Stimulated activated CD8-positive, alpha-beta memory T cell treated with anti-CD3 and anti-CD28 coated beads, Interleukin-15, amount 100 ng/mL, for 4 hours (primary cell): ENCODE results near the gene WDR27.

Experiments used
- DNase-seq, 2 donors: peaks; one replicate each; pipeline ENCODE4 v3.0.0-alpha.2; 2020; ENCODE audit warnings: low read depth in 2 of 2

WDR27 gene

DNA sequence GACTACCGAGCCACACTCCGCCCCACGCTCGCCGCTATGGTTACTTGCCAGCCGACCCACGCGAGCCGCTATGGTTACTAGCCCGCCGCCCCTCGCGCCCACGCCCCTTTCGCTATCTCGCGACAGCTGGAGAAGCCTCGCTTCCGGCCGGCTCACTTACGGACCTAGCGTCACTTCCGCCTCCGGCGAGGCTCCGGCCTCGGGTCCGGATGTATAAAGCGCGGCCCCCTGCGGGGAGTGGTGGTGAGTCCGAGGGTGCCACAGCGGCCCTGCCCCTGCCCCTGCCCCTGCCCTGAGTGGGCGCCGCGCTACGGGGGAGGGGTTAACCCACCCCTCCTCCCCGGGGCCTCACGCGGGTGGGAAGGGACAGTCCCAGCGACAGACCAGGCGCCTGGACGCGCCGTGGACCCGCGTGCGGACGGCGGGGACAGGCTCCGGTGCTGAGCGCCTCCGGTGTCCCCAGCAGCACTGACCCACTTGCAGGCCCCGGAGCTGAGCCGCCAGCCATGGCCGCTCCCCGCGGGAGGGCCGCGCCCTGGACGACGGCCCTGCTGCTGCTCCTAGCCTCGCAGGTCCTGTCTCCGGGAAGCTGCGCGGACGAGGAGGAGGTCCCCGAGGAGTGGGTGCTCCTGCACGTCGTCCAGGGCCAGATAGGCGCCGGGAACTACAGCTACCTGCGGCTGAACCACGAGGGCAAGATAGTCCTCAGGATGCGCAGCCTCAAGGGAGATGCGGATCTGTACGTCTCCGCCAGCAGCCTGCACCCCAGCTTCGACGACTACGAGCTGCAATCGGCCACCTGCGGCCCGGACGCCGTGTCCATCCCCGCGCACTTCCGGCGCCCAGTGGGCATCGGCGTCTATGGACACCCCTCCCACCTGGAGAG, at the start of gene WDR27, which contains the start of gene C6orf120:
TSS of gene WDR27 (minus strand) at position 76 of the 886 bp plus-strand sequence. CDS start 13,024 bp downstream, outside the sequence.
TSS of gene C6orf120 (plus strand) at position 173 of the 886 bp plus-strand sequence. CDS start at position 507, 334 bp downstream.
- DNase-seq = peak; percentile 99

DNA sequence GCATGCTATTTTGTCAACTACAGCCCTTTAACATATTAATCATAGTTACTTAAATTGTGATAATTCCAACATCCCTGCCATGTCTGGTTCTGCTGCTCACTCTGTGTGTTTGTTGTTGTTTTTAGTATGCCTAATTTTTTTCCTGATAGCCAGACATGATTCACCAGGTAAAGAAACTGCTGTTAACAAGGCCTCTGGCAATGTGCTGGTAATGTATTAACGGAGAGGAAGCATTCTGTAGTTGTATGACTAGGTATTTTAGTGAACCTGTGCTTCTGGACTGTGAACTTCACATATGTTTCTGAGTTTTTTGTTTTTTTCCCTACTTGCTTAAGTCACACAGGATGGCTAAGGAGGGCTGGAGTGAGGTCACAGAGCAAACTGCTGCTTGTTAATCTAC, 44.7 kb upstream of the WDR27 start:
- no peak for DNase-seq

DNA sequence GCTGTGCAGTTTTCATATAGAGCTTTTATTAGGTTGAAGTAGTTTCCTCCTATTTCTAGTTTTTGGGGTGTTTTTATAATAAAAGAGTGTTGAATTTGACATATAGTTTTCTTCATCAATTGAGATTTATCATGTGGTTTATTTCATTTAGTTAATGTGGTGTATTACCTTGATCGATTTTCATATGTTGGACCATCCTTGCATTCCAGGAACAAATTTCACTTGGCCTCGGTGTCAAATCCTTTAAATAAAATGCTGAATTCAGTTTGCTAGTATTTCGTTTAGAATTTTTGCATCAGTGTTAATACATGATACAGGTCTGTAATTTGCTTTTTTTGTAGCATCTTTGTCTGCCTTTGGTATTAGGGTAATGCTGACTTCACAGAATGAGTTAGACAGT, 43.6 kb upstream of the WDR27 start:
- DNase-seq = no peak

DNA sequence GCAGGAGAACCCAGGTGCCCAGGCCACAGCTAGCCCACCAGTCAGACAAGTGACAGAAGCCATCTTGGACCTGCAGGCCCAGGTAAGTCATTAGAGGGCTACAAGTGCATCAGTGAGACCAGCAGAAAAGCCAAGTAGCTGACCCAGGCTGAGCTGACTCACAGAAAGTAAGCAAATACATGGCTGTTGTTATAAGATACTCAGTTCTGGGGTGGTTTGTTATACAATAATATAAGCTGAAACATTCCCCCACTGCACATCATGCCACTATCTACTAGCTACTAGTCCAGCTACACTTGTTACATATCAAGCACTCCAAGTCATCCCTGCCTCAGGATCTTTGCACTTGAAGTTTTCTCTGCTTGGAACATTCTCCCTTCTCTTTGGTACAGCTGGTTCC, 39.5 kb upstream of the WDR27 start:
- DNase-seq = no peak

DNA sequence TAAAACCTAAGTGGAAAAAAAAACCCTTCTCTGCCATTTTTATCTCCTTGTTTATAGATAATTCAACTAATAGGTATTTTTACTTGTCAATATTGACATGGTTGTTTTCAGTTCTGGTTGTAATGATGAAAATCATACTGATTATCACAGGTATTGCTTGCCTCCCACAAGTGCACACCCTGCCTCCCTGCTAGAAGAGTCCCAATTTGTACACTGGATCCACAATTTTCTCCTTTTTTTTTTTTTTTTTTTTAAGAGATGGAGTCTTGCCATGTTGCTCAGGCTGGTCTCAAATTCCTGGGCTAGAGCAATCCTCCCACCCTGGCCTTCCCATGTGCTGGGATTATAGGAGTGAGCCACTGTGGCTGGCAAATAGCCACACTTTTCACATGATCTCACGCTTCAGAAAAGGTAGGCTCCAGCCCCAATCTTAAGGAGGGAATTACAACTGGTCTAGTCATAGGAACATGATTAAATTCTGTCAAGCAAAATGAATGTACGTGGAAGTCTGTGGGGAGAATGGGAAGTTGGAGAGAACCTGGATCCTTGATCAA, 37.2 kb upstream of the WDR27 start:
- no peak for DNase-seq

DNA sequence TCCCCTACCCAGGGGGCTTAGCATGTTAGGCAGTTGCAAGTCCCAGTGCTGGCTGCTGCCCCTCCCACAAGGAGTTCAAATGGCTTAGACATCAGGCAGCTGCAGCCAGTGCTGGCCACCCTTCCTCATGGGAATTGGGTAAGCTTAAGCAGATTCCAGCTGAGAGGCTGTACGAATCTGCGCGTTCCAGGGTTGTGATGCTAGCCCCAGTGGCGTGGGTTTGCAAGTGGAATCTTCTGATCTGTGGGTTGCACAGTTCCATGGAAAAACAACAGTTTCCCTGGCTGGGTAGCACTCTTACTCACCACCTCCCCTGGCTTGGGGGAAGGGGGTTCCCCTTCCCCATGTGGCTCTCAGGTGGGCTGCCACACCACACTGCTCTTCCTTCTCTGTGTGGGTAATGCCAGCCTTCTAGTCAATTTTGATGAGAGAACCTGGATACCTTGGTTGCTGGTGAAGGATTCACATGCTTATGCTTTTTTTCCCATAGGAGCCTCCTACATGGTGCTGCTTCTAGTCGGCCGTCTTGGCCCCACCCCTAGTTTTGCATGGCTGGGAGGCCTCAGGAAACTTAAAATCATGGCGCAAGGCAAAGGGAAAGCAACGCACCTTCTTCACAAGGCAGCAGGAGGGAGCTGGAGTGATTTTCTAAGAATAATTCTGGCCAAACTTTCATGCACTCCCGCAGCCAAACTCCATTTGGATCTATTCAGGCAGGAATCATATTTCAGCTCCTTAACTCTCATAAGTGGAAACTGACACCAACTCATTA, 36.6 kb upstream of the WDR27 start:
- DNase-seq = no peak

DNA sequence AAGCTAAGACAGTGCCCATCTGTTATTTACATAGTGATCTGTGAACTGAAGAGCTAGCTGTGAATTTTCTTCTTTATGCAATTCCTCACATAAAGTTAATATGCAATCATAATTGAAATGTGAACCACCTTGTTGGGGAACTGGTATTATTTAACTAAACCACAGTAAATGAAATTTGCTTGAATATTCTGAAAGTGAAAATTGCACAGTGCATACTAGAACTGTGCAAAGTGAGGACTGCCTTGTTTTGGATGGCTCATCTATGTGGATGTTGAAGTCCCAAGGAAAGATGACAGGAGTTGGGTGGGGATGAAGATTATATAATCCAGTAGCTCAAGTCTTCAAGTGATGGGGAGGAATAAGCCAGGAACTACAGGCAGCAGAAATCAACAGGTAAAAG, 28.1 kb upstream of the WDR27 start:
- no peak for DNase-seq

DNA sequence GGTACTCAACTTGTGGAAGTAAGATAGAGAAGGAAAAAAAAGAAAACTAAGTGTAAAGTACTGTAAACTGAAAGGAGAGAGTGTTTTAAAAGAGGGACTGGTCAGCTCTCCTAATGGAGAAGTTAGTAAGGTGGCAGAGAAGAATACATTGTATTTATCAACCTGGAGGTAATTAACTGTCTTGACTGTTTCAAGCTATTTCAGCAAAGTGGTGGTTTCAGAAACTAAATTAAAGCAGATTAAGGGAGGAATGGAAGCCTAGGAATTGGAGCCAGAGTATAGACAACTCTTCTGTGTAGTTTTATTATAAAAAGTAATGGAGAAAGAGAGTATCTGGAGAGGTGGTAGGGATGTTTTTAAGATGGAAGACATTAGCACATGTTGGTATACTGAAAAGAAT, 25.1 kb upstream of the WDR27 start:
- no peak for DNase-seq

DNA sequence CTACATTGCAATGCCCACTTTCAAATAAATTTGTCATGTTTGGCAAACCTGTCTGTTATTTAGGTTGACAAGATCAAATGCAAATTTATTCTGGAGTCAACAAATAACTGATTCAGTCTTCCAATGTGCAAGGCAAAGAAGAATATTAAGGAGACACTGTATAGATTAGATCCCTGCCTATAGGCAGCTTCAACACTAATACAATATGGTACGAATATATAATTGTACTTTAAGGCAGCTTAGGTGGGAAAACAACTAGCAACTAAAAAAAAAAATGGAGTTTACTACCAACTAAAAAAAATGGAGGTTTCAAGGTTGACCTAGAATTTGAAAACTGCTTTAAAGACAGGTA, 24.2 kb upstream of the WDR27 start:
- no peak for DNase-seq

DNA sequence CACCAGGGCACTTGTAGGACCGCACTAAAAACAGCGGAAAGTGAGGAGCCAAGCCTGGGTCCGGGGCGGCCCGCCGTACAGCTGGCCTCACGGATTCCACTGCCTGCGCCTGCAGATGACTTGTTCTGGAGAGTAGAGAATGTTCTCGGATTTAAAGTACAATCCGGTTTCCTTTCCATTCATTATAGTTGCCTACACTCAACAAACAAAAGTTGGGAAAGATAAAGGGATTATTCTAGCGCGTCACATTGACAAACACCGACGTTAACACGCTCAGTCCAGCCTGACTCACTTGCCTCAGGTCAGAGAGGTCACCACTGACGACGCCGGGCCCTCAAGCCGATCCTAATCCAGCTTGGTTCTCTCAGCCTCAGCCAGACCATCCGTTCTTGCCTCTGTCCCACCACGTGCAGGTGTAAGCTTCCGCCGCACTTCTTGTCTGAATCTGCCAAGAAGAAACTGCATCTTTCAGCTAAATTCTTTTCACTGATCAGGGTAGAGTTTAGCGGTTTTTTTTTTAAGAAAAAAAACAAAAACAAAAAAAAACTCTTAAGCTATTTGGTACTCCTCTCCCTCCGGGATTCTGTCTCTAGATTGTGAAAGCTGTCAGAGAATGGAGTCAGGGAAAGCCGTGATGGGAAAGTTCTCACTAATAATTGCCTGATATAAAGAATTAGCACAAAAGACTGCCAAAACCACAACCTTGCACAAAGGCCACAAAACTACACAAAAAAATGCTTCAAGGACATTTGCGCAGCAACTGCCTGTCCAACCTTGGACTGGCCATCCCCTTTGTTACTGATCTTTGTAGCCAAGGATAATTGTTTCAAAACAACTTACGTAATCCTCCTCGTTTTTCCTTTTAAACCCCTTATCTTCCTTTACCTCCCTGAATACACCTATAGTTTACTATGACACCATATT, 23.6 kb upstream of the WDR27 start:
- no peak for DNase-seq

DNA sequence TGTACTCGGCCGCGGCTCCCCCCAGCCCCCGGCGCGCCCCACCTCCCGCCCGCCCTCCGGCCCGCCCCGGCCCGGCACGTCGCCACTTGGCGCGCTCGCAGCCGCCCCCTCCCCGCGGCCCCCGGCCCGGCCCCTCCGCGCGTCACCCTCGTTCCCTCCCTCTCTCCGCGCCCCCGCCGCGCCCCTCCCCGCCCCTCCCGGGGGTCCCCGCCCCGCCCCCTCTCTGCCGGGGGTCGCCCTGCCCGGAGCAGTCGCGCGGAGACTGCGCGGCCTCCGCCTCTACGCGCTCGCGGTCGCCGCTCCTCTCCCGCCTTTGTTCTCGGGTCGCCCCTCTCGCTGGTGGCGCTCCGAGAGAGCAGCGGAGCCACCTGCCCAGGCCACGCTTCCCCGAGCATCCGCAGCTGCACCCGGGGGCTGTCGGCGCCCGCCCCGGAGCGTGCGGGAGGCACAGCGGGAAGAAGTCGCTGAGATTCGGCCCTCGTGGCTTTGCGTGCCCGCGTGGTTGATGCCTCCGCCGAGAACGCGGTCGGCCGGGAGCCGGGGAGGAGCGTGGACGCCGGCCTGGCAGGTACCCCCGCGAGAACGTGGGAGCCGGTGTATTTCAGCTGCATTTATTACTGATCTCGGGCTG, 22.8 kb upstream of the WDR27 start, which contains the start of gene PHF10:
TSS of gene PHF10 (minus strand) at position 7 of the 631 bp plus-strand sequence. CDS start 569 bp downstream, outside the sequence.
- peak; percentile 36 to 64 for DNase-seq

DNA sequence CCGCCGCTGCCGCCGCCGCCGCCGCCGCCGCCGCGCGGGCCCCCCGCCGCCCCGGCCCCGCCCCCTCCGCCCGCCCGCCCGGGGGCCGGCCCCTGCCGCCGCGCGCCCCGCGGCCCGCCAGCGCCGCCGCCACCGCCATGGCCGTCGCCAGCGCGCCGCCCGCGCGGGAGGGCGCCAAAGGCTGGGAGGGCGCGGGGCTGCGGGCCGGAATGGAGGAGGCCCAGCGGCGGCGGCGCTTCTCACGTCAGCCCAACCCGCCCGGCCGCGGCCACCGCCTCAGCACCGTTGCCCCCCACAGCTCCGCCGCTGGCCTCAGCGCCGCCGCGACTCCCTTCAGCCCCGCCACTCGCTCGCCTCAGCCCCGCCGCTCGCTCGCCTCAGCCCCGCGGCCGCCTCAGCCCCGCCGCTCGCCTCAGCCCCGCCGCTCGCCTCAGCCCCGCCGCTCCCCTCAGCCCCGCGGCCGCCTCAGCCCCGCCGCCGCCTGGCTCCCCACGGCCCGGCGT, 22.2 kb upstream of the WDR27 start:
- peak in 1 of 2 donors; percentile 29 for DNase-seq

DNA sequence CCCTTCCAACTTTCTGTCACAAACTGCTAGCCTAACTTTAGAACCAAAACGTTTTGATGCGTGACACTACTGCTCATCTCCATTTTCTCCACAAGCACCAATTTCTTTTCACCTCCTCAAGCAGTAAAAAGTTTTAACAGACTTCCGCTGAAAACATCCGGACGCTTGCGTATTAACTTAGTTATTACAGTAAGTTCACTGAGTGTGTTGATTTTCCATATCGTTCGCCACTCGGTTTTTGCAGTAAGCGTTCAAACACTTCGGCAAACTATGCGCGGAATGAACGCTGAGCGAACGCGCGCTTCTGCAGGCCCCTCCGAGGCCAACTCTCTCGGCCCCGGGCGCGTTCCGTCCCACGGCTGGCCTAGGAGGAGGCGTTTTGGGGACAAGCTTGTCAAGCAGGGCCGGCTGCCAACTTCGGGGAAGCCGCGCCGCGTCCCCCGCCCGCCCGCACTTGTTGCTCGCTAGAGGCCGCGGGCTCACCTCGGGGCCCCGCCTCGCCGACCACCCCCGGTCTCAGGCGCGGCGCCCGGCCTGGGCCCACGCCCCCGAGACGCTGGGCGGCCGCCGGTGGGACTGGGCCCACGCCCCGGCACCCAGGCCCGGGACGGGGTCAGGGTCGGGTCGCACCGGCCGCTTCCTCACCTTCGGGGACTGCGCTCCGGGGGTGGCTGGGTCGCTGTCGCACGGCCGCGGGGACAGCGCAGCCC, 21.5 kb upstream of the WDR27 start:
- peak; percentile 37 to 56 for DNase-seq

DNA sequence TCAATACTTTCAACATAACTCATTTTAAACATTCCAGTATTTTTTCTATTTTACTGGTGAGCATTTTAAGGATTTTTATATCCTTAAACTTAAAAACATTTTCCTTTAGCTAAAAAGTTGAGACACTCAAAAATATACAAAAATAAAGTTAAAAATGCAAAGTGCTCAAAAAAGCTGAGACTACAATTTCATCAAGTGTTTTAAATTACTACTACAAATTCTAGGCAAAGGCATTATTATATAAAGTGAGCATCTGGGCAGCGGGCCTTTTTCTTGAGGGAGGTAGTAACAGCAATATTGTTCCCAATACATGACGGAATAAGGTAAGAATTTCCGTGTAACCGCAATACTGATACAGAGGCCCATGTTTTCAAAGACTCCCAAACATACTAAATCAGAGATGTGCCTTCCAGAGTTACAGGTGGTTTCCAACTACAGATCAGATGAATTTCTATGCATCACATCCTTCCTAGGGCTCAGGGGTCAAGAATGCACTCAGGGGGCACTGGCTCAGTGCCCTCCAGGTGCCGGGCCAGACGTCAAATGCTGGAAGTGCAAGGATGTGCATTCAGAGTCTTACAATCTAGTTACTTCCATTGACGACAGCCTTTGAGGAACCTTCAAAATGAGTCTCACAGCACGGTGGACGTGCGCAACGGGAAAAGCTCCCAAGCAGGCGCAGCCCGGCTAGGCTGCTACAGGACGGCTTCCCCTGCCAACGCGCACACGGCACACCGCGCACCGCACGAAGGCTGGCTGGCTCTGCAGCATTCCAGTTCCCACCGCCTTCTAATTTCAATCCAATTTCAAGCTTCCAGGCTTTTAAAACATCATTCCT, 20.8 kb upstream of the WDR27 start:
- DNase-seq = no peak

DNA sequence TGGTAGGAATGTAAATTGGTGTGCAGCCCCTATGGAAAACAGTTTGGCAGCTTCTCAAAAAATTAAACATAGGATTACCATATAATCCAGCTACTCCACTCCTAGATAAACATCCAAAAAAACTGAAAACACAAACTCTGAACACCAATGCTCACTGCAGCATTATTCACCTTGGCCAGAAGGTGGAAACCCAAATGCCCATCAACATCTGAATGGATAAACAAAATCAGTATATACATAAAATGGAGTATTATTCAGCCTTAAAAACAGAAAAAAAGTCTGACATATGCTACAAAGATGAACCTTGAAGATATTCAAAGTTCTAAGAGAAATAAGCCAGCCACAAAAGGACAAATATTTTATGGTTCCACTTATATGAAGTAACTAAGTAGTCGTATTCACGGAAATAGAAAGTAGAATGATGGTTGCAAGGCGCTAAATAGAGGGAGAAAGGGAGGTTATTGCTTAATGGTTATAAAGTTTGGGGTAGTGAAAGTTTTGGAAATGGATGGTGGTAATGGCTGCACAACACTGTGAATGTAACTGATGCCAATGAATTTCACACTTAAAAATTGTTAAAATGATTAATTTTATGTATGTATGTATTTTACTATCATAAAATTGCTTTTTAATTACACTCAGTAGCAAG, 18.5 kb upstream of the WDR27 start:
- DNase-seq = no peak

DNA sequence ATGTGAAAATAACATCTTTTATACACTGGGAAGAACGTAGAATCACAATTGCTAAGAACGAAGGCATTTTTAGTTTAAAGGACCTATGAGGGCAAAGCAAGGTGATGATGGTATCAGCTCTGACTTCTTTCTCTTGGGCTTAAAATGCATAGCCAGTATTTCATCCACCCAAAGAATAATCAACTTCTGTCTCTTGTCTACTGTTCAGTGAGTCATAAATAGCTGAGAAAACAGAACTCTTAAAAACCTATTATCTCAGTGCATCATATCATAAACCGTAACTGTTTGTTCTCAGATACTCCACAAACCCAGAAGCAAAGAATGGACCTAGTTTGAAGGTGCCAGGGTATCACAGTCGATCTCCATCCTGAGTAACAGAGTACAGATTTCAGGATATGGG, 17.3 kb upstream of the WDR27 start:
- no peak for DNase-seq

DNA sequence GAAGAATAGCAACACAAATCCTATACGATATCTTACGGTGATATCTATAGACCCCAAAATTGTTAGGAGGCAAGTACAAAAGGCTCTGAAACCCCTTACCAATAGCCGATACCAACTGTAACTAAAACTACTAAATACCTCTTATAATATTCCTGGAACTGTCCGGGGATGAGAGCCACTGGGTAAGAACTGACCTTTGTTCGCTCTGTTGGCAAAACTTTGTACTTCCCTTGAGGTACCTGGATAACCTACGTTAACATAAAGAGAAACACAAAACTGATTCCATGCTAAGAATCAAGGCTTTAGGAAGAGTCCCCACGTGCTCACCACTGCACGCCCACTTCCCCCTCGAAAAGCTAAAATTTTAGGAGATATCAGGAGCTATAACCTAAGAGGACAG, 12.8 kb upstream of the WDR27 start:
- no peak for DNase-seq

DNA sequence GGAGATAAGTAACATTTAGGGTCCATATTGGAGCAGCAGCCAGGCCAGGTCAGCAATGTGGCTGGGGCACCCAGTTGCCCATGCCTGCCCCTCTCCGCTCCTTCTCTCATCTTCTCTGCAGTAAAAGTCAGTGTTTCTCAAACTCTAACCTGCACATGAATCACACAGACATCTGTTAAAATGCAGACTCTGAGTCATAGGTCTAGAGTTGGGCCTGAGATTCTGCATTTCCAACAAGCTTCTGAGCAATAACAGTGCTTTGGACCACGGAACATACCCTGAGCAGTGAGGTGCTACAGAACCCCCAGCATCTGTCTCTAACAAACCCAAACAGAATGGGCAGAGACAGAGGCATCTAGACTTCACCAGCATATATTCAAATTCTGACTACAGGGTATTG, 12.3 kb upstream of the WDR27 start:
- no peak for DNase-seq

DNA sequence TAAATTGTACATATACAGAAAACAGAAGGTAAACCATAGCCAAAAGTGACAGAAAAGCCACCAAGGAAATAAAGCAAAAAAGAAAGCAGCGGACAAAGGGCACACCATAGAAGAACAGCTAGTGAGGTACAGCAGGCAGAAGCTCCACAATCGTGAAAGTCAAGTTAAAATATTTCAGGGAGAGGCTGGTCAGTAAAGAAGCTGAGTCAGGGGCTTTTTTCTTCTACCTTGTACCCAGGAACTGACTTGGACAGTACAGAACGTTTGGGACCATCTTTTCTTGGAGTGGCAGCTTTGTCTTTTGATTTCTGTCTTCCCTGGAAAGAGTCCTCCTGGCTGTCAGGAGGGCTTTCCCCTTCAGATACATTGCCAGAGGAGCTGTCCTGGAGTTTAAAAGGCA, 8.2 kb upstream of the WDR27 start:
- DNase-seq = no peak
